DOHH2 (cell line): ENCODE measurements around the gene ANKS1B.

Source experiments
- EZH2phosphoT487 ChIP-seq: fragments of 200-600 bp; sonication (generic); IDR thresholded peaks from 2 replicates; pipeline ENCODE4 v1.6.1; 2017; ENCODE audit warnings: borderline replicate concordance, mild to moderate bottlenecking, antibody characterized with exemption, low read length, moderate library complexity, mixed read lengths
- TF ChIP-seq, protein P1 (sequence below): fragments of 200-600 bp; sonication (generic); IDR thresholded peaks from one replicate; pipeline ENCODE4 v1.5.1; 2014; ENCODE audit warnings: antibody characterized with exemption, mild to moderate bottlenecking, low read depth, low read length; ENCODE audit not compliant: poor library complexity, severe bottlenecking

DNA sequence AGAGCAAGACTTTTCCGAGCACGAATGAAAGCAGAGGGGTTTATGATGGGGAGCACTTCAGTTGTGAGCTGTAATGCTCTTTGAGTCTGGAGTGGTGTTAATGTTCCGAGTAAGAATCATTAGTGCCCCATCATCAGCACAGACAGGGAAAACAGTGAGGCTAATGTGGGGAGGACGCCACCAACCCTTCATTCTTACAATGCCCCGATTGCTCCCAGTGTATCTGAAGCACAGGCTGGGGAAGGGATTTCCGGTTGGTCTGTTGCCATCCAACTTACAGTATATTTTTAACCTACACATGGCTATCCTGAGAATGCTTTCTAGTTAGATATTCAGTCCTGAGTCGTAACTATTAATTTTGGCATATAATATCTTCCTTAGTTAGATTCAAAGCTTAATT lies 1198.1 kb downstream of the ANKS1B start:
- TF ChIP-seq, protein P1, sequence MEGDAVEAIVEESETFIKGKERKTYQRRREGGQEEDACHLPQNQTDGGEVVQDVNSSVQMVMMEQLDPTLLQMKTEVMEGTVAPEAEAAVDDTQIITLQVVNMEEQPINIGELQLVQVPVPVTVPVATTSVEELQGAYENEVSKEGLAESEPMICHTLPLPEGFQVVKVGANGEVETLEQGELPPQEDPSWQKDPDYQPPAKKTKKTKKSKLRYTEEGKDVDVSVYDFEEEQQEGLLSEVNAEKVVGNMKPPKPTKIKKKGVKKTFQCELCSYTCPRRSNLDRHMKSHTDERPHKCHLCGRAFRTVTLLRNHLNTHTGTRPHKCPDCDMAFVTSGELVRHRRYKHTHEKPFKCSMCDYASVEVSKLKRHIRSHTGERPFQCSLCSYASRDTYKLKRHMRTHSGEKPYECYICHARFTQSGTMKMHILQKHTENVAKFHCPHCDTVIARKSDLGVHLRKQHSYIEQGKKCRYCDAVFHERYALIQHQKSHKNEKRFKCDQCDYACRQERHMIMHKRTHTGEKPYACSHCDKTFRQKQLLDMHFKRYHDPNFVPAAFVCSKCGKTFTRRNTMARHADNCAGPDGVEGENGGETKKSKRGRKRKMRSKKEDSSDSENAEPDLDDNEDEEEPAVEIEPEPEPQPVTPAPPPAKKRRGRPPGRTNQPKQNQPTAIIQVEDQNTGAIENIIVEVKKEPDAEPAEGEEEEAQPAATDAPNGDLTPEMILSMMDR = no peak
- no peak for TF ChIP-seq EZH2phosphoT487
